Adrenal gland (tissue), 12 donors: Measurements from ENCODE around the gene CDC14B. TPM values are rescaled to one million over a fixed set of nuclear protein-coding genes. Genes with fewer than 3 reads are reported as not detected.

ENCODE experiments used
- DNase-seq, 7 donors: peaks; one replicate each; pipeline ENCODE4 v3.0.0-alpha.2; 2019 to 2020
- H3K27ac ChIP-seq, 5 donors: fragments of 200-600 bp; sonication (generic) in 4 of 5; 1 replicate in 3 of 5; 2 replicates in 2 of 5; pipeline versions ENCODE4 v1.5.1 to v1.8.0; 2016 to 2020; ENCODE audit warnings: mild to moderate bottlenecking in 1 of 5
- H3K27me3 ChIP-seq: fragments of 200-600 bp; 2 replicates; pipeline ENCODE4 v1.8.0; 2021
- H3K36me3 ChIP-seq, 2 donors: fragments of 200-600 bp; replicated peaks in 1 of 2; 1 replicate in 1 of 2; 2 replicates in 1 of 2; pipeline versions ENCODE4 v1.5.1 to v1.8.0; 2018 to 2022
- H3K4me1 ChIP-seq, 2 donors: fragments of 200-600 bp; replicated peaks in 1 of 2; 1 replicate in 1 of 2; 2 replicates in 1 of 2; pipeline versions ENCODE4 v1.5.1 to v1.8.0; 2018 to 2021
- H3K4me3 ChIP-seq, 4 donors: fragments of 200-600 bp; sonication (generic) in 3 of 4; one replicate each; pipeline ENCODE4 v1.5.1; 2016 to 2018
- H3K9me3 ChIP-seq, 3 donors: fragments of 200-600 bp; sonication (generic) in 1 of 3; replicated peaks in 1 of 3; 1 replicate in 2 of 3; 2 replicates in 1 of 3; pipeline versions ENCODE4 v1.5.1 to v1.8.0; 2016 to 2021
- CTCF ChIP-seq, 6 experiments: fragments of 450-650 bp in 4 of 6; fragments of 200-600 bp in 2 of 6; sonication (generic) in 1 of 6; IDR thresholded peaks; 1 replicate in 5 of 6; 2 replicates in 1 of 6; pipeline versions ENCODE4 v1.5.1 to v1.8.0; 2016 to 2021; ENCODE audit warnings: antibody characterized with exemption in 6 of 6, mild to moderate bottlenecking in 2 of 6, moderate library complexity in 1 of 6
- POLR2A ChIP-seq, 2 donors: fragments of 450-650 bp; IDR thresholded peaks; one replicate each; pipeline ENCODE4 v1.6.1; 2017; ENCODE audit warnings: antibody characterized with exemption in 2 of 2, mild to moderate bottlenecking in 2 of 2, moderate library complexity in 1 of 2
- WGBS, 4 donors: extraction: QIAGEN DNeasy Blood & Tissue Kit in 2 of 4; methylation state at CpG; one replicate each; pipeline versions ENCODE4 v1.1.5 to v1.1.7; 2013 to 2017; 5-methylcytosine and 5-hydroxymethylcytosine counted together
- intact Hi-C, 2 donors: fragments of 100-400 bp; cut with DNase I; formaldehyde crosslinking; loops; one replicate each; pipeline versions ENCODE4 v1.14.1 to v1.15.0; 2022 to 2023
- polyA plus RNA-seq, 3 donors: library from polyadenylated mRNA; stranded (reverse); fragments of 200-250 nt in 2 of 3; fragments of 350-450 nt in 1 of 3; fragmentation: Illumina TruSeq in 1 of 3; extraction: RNeasy Lipid Tissue Mini Kit (QIAGEN cat#74804) in 1 of 3; gene quantifications; one replicate each; pipeline ENCODE4 v1.2.3, GENCODE V29; 2013 to 2014
- total RNA-seq, 9 donors: library from RNA; depleted of rRNA in 4 of 9; stranded (reverse); fragments of >200 nt in 4 of 9; fragments of 120-200 nt in 1 of 9; fragmentation: NEBNext Ultra II Directional in 1 of 9; extraction: Animal tissue kit (Norgen Biotek cat#: 25700) in 1 of 9; gene quantifications; one replicate each; pipeline versions ENCODE4 v1.1.0 to v1.2.4, GENCODE V29; 2013 to 2023
- donor health status: healthy with polysubstance abuse.
- donor health status: Bipolar disorder and iron deficiency.
- donor health status: DM: yes; HTN: yes; CAD: no.
- donor health status: DM: no; HTN: no; CAD: no.
- donor health status: DM: no; HTN: no; CAD: no.
- donor health status: DM: yes; HTN: yes; CAD: no.

CDC14B gene
- total and polyA plus RNA-seq, 12 donors: 2.1 to 19.1 (median 10.2) TPM

- DNase-seq: no peak
- no peaks in the 10 kb centered on the region for H3K4me1 ChIP-seq
- no peak overlapping the region for H3K4me3 ChIP-seq
- no peaks in the 10 kb centered on the region for H3K27me3 ChIP-seq
- TF ChIP-seq CTCF (IDR thresholded peaks at IDR 0.05) (no peak), POLR2A (IDR thresholded peaks at IDR 0.05) (no peak)
- no peak overlapping the region for H3K27ac ChIP-seq
- no peaks in the 10 kb centered on the region for H3K36me3 ChIP-seq
- intact Hi-C loops: no loop called here
- WGBS, 4 donors: 83 to 88% (median 83%) methylated on average over 6 of the region's 6 CpGs
- H3K9me3 ChIP-seq: no peaks in the 10 kb centered on the region
Observed at GRCh38 chr9:96581786-96582185, 37.9 kb downstream of the CDC14B start.

GRCh38 chr9:96581301-96581700 is 38.3 kb downstream of the CDC14B start:
- 82 to 92% (median 89%) methylated on average over 4 of the region's 4 CpGs for WGBS, 4 donors
- H3K27ac ChIP-seq: no peak overlapping the region
- no peak for DNase-seq
- intact Hi-C loops: no loop called here
- no peaks in the 10 kb centered on the region for H3K27me3 ChIP-seq
- H3K4me3 ChIP-seq: no peak overlapping the region
- TF ChIP-seq CTCF (IDR thresholded peaks at IDR 0.05): no peak
- no peak for TF ChIP-seq POLR2A (IDR thresholded peaks at IDR 0.05)
- H3K9me3 ChIP-seq: no peaks in the 10 kb centered on the region
- H3K36me3 ChIP-seq: no peaks in the 10 kb centered on the region
- no peaks in the 10 kb centered on the region for H3K4me1 ChIP-seq

- no peaks in the 10 kb centered on the region for H3K27me3 ChIP-seq
- WGBS, 4 donors: 38 to 58% (median 42%) methylated on average over 8 of the region's 8 CpGs
- peak overlapping the region in 2 of 5 donors; percentile 40 to 69 for H3K27ac ChIP-seq
- intact Hi-C loops: no loop called here
- no peaks in the 10 kb centered on the region for H3K9me3 ChIP-seq
- peak overlapping the region in 1 of 4 donors; percentile 14 for H3K4me3 ChIP-seq
- peak in 4 of 7 donors; percentile 34 to 55 (median 48) for DNase-seq
- TF ChIP-seq POLR2A (IDR thresholded peaks at IDR 0.05) (no peak), CTCF (IDR thresholded peaks at IDR 0.05) (no peak)
- H3K36me3 ChIP-seq: no peaks in the 10 kb centered on the region
- H3K4me1 ChIP-seq: no peaks in the 10 kb centered on the region
Observed at GRCh38 chr9:96574931-96575351, 44.7 kb downstream of the CDC14B start.

- Histone ChIP-seq H3K27ac (peak overlapping the region in 1 of 5 donors; percentile 40), H3K27me3 (no peaks in the 10 kb centered on the region), H3K4me3 (no peak overlapping the region), H3K9me3 (no peaks in the 10 kb centered on the region), H3K4me1 (no peaks in the 10 kb centered on the region), H3K36me3 (no peaks in the 10 kb centered on the region)
- DNase-seq: peak in 1 of 7 donors; percentile 18
- intact Hi-C loops: no loop called here
- 77 to 88% (median 79%) methylated on average over 4 of the region's 4 CpGs for WGBS, 4 donors
- TF ChIP-seq POLR2A (IDR thresholded peaks at IDR 0.05) (no peak), CTCF (IDR thresholded peaks at IDR 0.05) (no peak)
Observed at GRCh38 chr9:96574455-96574854, 45.2 kb downstream of the CDC14B start.
